Measurements from ENCODE around the gene DDB1. TPM values are rescaled to one million over a fixed set of nuclear protein-coding genes. Genes with fewer than 3 reads are reported as not detected.
A peak's percentile ranks its signal among the peaks of the same experiment; 100 is the strongest.

DDB1 gene
- total and polyA plus RNA-seq, 9 of the 15 experiments (the other 6 are each of a cell fraction or from before 2014, with no cell fraction given): 172 to 361 (median 266) TPM

DNA sequence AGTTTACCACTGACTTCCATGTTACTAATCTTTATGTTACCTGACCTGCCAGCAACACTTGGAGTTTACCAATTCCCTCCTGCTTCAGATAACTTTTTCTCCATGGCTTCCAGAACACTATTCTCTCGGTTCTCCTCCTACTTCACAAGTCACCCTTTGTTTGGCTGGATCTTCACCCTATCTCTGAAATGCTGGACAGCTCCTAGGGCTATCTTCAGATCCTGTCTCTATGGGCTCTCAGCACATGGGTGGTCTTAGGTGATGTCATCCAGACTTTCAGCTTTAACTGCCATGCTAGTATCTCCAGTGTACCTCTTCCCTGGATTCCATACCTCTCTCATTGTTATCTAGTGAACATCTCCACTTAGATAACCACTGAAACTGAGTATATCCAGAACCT lies 25.6 kb downstream of the DDB1 start:
- Histone ChIP-seq H3K4me1 (replicated peaks in 1 of 2; ENCODE audit: control insufficient read depth in 2 of 2, insufficient read depth in 2 of 2, low read length in 2 of 2) (no peaks in the 10 kb centered on the region), H4K20me1 (replicated peaks; ENCODE audit: control insufficient read depth, insufficient read depth, low read length) (no peaks in the 10 kb centered on the region), H3K9me1 (ENCODE audit: control insufficient read depth, insufficient read depth, low read length) (peaks cover 3% of the 10 kb centered on the region), H3K79me2 (ENCODE audit: control insufficient read depth, insufficient read depth, low read length) (no peaks in the 10 kb centered on the region), H3K4me2 (ENCODE audit: insufficient read depth, low read length) (no peak overlapping the region), H3K36me3 (ENCODE audit: control insufficient read depth, insufficient read depth, low read length) (peaks cover 98% of the 10 kb centered on the region), H2AFZ (ENCODE audit: low read depth, low read length) (no peak overlapping the region), H3K27me3 (ENCODE audit: control insufficient read depth in 2 of 2, insufficient read depth in 2 of 2, low read length in 2 of 2) (no peaks in the 10 kb centered on the region), H3K27ac (ENCODE audit: extremely low read depth, low read depth, low read length) (no peak overlapping the region), H3K9ac (ENCODE audit: insufficient read depth in 1 of 2, low read depth in 2 of 2, low read length in 2 of 2) (no peak overlapping the region), H3K9me3 (replicated peaks; ENCODE audit: control insufficient read depth, insufficient read depth, low read depth, low read length) (no peaks in the 10 kb centered on the region), H3K4me3 (no peak overlapping the region)
- POLR2A ChIA-PET: interaction anchor here (0.9 to 4.6 kb wide), 2 partner anchors 9 to 60 kb away, joined by 4 to 25 read pairs; no protein-coding TSS in a partner anchor
- TF ChIP-seq BCOR (IDR thresholded peaks at IDR 0.05) (no peak), REST (IDR thresholded peaks at IDR 0.05; ENCODE audit: borderline replicate concordance) (peak; percentile 66), REST (CRISPR knock-in tag; IDR thresholded peaks at IDR 0.05; ENCODE audit: low read depth) (no peak), CCAR2 (IDR thresholded peaks at IDR 0.05; ENCODE audit: low read depth, low read length) (no peak), CHD4 (IDR thresholded peaks at IDR 0.05; ENCODE audit: insufficient read depth, insufficient replicate concordance, low read depth, low read length, poor library complexity, severe bottlenecking) (no peak)
- DNase-seq (ENCODE audit: extremely low read depth in 1 of 4, low spot score in 3 of 4) (no peak), ATAC-seq (no peak), FAIRE-seq (no peak)
- WGBS (ENCODE audit: insufficient coverage, low coverage, missing lambda C conversion rate): 80% methylated on average over 1 of the region's 1 CpG
- intact Hi-C loops (cut with micrococcal nuclease) (no loop called here), in situ Hi-C loops (cut with MboI) (no loop called here)
- BruUV-seq (replicated peaks): no TSS peak
- CTCF ChIA-PET (ENCODE audit: low intra/inter-chr PET ratio): no interaction called here
